Type B pancreatic cell (in vitro differentiated cells): ENCODE data around the gene MCF2L. TPM values are rescaled to one million over a fixed set of nuclear protein-coding genes. Genes with fewer than 3 reads are reported as not detected.

ENCODE experiments used
- DNase-seq: peaks from one replicate; pipeline ENCODE4 v3.0.0; 2021; ENCODE audit warnings: mixed read lengths; ENCODE audit not compliant: unreplicated experiment; ENCODE audit errors: extremely low spot score
- H3K27ac Mint-ChIP-seq: 2 replicates; pipeline ENCODE4 v1.8.0; 2021; ENCODE audit warnings: mild to moderate bottlenecking, mixed read lengths
- H3K27me3 Mint-ChIP-seq: 2 replicates; pipeline ENCODE4 v1.8.0; 2021; ENCODE audit warnings: mixed read lengths
- H3K36me3 Mint-ChIP-seq: 2 replicates; pipeline ENCODE4 v1.8.0; 2021; ENCODE audit warnings: mixed read lengths
- H3K4me1 Mint-ChIP-seq: one replicate; pipeline ENCODE4 v1.8.0; 2021; ENCODE audit warnings: mixed read lengths; ENCODE audit not compliant: unreplicated experiment
- H3K4me3 Mint-ChIP-seq: 2 replicates; pipeline ENCODE4 v1.8.0; 2021; ENCODE audit warnings: mild to moderate bottlenecking, mixed read lengths
- H3K9me3 Mint-ChIP-seq: 2 replicates; pipeline ENCODE4 v1.8.0; 2021; ENCODE audit warnings: mixed read lengths
- CTCF ChIP-seq: fragments of 200-600 bp; sonication (generic); conservative IDR thresholded peaks from 2 replicates; pipeline ENCODE4 v1.5.0; 2021; ENCODE audit warnings: antibody characterized with exemption, mild to moderate bottlenecking
- total RNA-seq: library from RNA; stranded (reverse); gene quantifications from 2 replicates; pipeline ENCODE4 v1.2.1, GENCODE V29; 2021; ENCODE audit warnings: low replicate concordance

The MCF2L gene
- total RNA-seq, 1 donor from 2014 or later = 46.9 TPM

- no peaks in the 10 kb centered on the region for H3K9me3 Mint-ChIP-seq
- H3K4me1 Mint-ChIP-seq = peaks cover 19% of the 10 kb centered on the region
- no peak for DNase-seq
- peak overlapping the region; percentile 16 for H3K27ac Mint-ChIP-seq
- H3K4me3 Mint-ChIP-seq = no peak overlapping the region
- H3K27me3 Mint-ChIP-seq = no peaks in the 10 kb centered on the region
- no peak for TF ChIP-seq CTCF
- no peaks in the 10 kb centered on the region for H3K36me3 Mint-ChIP-seq
Measured at GRCh38 chr13:112959701-112960542, 9.1 kb upstream of the MCF2L start.

GRCh38 chr13:112960706-112961105 lies 8.3 kb upstream of the MCF2L start:
- Mint-ChIP-seq H3K4me1 (peaks cover 19% of the 10 kb centered on the region), H3K4me3 (no peak overlapping the region), H3K27me3 (no peaks in the 10 kb centered on the region), H3K36me3 (no peaks in the 10 kb centered on the region), H3K27ac (no peak overlapping the region), H3K9me3 (no peaks in the 10 kb centered on the region)
- DNase-seq = no peak
- TF ChIP-seq CTCF = no peak

- Mint-ChIP-seq H3K9me3 (no peaks in the 10 kb centered on the region), H3K27me3 (no peaks in the 10 kb centered on the region), H3K4me1 (peaks cover 16% of the 10 kb centered on the region), H3K4me3 (no peak overlapping the region), H3K27ac (no peak overlapping the region), H3K36me3 (no peaks in the 10 kb centered on the region)
- no peak for DNase-seq
- no peak for TF ChIP-seq CTCF
Measured at GRCh38 chr13:112961457-112962369, 7.3 kb upstream of the MCF2L start.

GRCh38 chr13:112962396-112962795 lies 6.6 kb upstream of the MCF2L start:
- DNase-seq = no peak
- no peak overlapping the region for H3K4me3 Mint-ChIP-seq
- H3K27ac Mint-ChIP-seq = no peak overlapping the region
- no peak for TF ChIP-seq CTCF
- H3K4me1 Mint-ChIP-seq = peaks cover 9% of the 10 kb centered on the region
- H3K9me3 Mint-ChIP-seq = no peaks in the 10 kb centered on the region
- no peaks in the 10 kb centered on the region for H3K36me3 Mint-ChIP-seq
- H3K27me3 Mint-ChIP-seq = no peaks in the 10 kb centered on the region

- Mint-ChIP-seq H3K4me3 (no peak overlapping the region), H3K9me3 (no peaks in the 10 kb centered on the region), H3K27ac (no peak overlapping the region), H3K36me3 (no peaks in the 10 kb centered on the region), H3K27me3 (peaks cover 5% of the 10 kb centered on the region), H3K4me1 (peaks cover 8% of the 10 kb centered on the region)
- TF ChIP-seq CTCF = no peak
- DNase-seq = no peak
Measured at GRCh38 chr13:112962911-112963625, 5.9 kb upstream of the MCF2L start.
